PC-3 (cell line): ENCODE results near the gene HIVEP3. TPM values are rescaled to one million over a fixed set of nuclear protein-coding genes. Genes with fewer than 3 reads are reported as not detected.

ENCODE experiments used
- ATAC-seq: fragments of 200-7000 bp; cut with Tn5 transposase; 2 replicates; pipeline ENCODE4 v1.9.1; 2020; ENCODE audit warnings: mild to moderate bottlenecking, moderate library complexity
- BruUV-seq: library from RNA; stranded (reverse); fragments of 400-500 nt; replicated peaks from 2 replicates; lab custom pipeline; 2021; lab: Mats Ljungman, UMichigan
- CTCF ChIA-PET: fragments of 300-600 bp; sonication (Branson Sonifier 250); formaldehyde crosslinking; loops from one replicate; lab custom pipeline; 2022; ENCODE audit warnings: antibody characterized with exemption; lab: Charles Lee
- POLR2A ChIA-PET: fragments of 300-600 bp; sonication (Branson Sonifier 250); formaldehyde crosslinking; loops from one replicate; lab custom pipeline; 2022; ENCODE audit warnings: antibody characterized with exemption; ENCODE audit not compliant: unreplicated experiment; lab: Charles Lee
- DNase-seq: peaks from one replicate; pipeline ENCODE4 v3.0.0-alpha.2; 2015
- H2AFZ ChIP-seq: fragments of 300-600 bp; sonication (generic); 2 replicates; pipeline ENCODE4 v1.6.0; 2016; ENCODE audit warnings: antibody characterized with exemption, low read length
- H3F3A ChIP-seq: fragments of 300-600 bp; sonication (generic); one replicate; pipeline ENCODE4 v1.6.0; 2017; ENCODE audit warnings: antibody characterized with exemption, low read length, control low read depth, mild to moderate bottlenecking; ENCODE audit not compliant: unreplicated experiment
- H3K27ac ChIP-seq: fragments of 300-600 bp; sonication (generic); 2 replicates; pipeline ENCODE4 v1.5.1; 2016; ENCODE audit warnings: mild to moderate bottlenecking, low read length
- H3K27me3 ChIP-seq: fragments of 300-600 bp; sonication (generic); 2 replicates; pipeline ENCODE4 v1.6.1; 2016; ENCODE audit warnings: low read length, mixed read lengths
- H3K36me3 ChIP-seq: fragments of 300-600 bp; sonication (generic); 2 replicates; pipeline ENCODE4 v1.6.1; 2016; ENCODE audit warnings: low read depth, mixed run types, low read length, mixed read lengths
- H3K4me1 ChIP-seq: fragments of 300-600 bp; sonication (generic); 2 replicates; pipeline ENCODE4 v1.5.1; 2016; ENCODE audit warnings: low read length; ENCODE audit not compliant: insufficient read depth
- H3K4me2 ChIP-seq: fragments of 300-600 bp; sonication (generic); 2 replicates; pipeline ENCODE4 v1.6.0; 2016; ENCODE audit warnings: low read length
- H3K4me3 ChIP-seq: fragments of 300-600 bp; sonication (generic); 2 replicates; pipeline ENCODE4 v1.5.1; 2016; ENCODE audit warnings: mild to moderate bottlenecking, low read length, mixed read lengths
- H3K79me2 ChIP-seq: fragments of 300-600 bp; sonication (generic); 2 replicates; pipeline ENCODE4 v1.6.1; 2017; ENCODE audit warnings: low read length, mixed read lengths
- H3K9ac ChIP-seq: fragments of 300-600 bp; sonication (generic); 2 replicates; pipeline ENCODE4 v1.6.0; 2016; ENCODE audit warnings: mild to moderate bottlenecking, low read length
- H3K9me2 ChIP-seq: fragments of 300-600 bp; sonication (generic); replicated peaks from 2 replicates; pipeline ENCODE4 v1.6.1; 2016; ENCODE audit warnings: mixed run types, low read length, mixed read lengths
- H3K9me3 ChIP-seq: fragments of 300-600 bp; sonication (generic); 2 replicates; pipeline ENCODE4 v1.6.1; 2016; ENCODE audit warnings: low read length, mixed read lengths
- H4K20me1 ChIP-seq: fragments of 300-600 bp; sonication (generic); 2 replicates; pipeline ENCODE4 v1.6.1; 2016; ENCODE audit warnings: low read length, mixed read lengths
- EZH2 ChIP-seq: fragments of 300-600 bp; sonication (generic); IDR thresholded peaks from one replicate; pipeline ENCODE4 v1.6.1; 2017; ENCODE audit warnings: antibody characterized with exemption, mild to moderate bottlenecking, low read length; ENCODE audit not compliant: unreplicated experiment
- EZH2phosphoT487 ChIP-seq: fragments of 300-600 bp; sonication (generic); IDR thresholded peaks from 2 replicates; pipeline ENCODE4 v1.6.1; 2018; ENCODE audit warnings: mild to moderate bottlenecking, antibody characterized with exemption, low read length, borderline replicate concordance
- intact Hi-C: fragments of 100-400 bp; cut with micrococcal nuclease; formaldehyde crosslinking; loops from 2 replicates; pipeline ENCODE4 v1.9.0; 2023
- total RNA-seq: library from RNA; depleted of rRNA; stranded (reverse); fragments of >200 nt; gene quantifications from 2 replicates; pipeline ENCODE4 v1.2.3, GENCODE V29; 2014
- TF ChIP-seq, protein P1 (sequence below): fragments of 300-600 bp; sonication (generic); conservative IDR thresholded peaks from 2 replicates; pipeline ENCODE4 v1.5.1; 2017; ENCODE audit warnings: antibody characterized with exemption, low read depth, mild to moderate bottlenecking, low read length

The HIVEP3 gene
- total RNA-seq, 1 experiment from 2014 or later, result 9.8 TPM

- H3K9me2 ChIP-seq, result no peaks in the 10 kb centered on the region
- DNase-seq (no peak), ATAC-seq (no peak)
- H3K79me2 ChIP-seq, result peaks cover 38% of the 10 kb centered on the region
- no peak overlapping the region for H2AFZ ChIP-seq
- H3K4me3 ChIP-seq, result no peak overlapping the region
- no peaks in the 10 kb centered on the region for H4K20me1 ChIP-seq
- intact Hi-C loops, result no loop called here
- no peak overlapping the region for H3K27ac ChIP-seq
- peaks cover 63% of the 10 kb centered on the region for H3K4me1 ChIP-seq
- POLR2A ChIA-PET, result interaction anchor here (0.7 kb wide), 1 partner anchor 101 kb away, joined by 7 read pairs; no protein-coding TSS in a partner anchor
- no peaks in the 10 kb centered on the region for H3K9me3 ChIP-seq
- peaks cover 10% of the 10 kb centered on the region for H3F3A ChIP-seq
- no TSS peak for BruUV-seq
- CTCF ChIA-PET, result no interaction called here
- H3K27me3 ChIP-seq, result no peaks in the 10 kb centered on the region
- no peak overlapping the region for H3K4me2 ChIP-seq
- TF ChIP-seq, protein P1, sequence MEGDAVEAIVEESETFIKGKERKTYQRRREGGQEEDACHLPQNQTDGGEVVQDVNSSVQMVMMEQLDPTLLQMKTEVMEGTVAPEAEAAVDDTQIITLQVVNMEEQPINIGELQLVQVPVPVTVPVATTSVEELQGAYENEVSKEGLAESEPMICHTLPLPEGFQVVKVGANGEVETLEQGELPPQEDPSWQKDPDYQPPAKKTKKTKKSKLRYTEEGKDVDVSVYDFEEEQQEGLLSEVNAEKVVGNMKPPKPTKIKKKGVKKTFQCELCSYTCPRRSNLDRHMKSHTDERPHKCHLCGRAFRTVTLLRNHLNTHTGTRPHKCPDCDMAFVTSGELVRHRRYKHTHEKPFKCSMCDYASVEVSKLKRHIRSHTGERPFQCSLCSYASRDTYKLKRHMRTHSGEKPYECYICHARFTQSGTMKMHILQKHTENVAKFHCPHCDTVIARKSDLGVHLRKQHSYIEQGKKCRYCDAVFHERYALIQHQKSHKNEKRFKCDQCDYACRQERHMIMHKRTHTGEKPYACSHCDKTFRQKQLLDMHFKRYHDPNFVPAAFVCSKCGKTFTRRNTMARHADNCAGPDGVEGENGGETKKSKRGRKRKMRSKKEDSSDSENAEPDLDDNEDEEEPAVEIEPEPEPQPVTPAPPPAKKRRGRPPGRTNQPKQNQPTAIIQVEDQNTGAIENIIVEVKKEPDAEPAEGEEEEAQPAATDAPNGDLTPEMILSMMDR, result no peak
- TF ChIP-seq EZH2 (no peak), EZH2phosphoT487 (no peak)
- H3K9ac ChIP-seq, result no peak overlapping the region
- 0 out of 2 replicates have a peak, but pooled peaks cover 3% of the 10 kb centered on the region for H3K36me3 ChIP-seq
These were observed 52.4 kb downstream of the HIVEP3 start for GRCh38 chr1:41866285-41866684.

DNA sequence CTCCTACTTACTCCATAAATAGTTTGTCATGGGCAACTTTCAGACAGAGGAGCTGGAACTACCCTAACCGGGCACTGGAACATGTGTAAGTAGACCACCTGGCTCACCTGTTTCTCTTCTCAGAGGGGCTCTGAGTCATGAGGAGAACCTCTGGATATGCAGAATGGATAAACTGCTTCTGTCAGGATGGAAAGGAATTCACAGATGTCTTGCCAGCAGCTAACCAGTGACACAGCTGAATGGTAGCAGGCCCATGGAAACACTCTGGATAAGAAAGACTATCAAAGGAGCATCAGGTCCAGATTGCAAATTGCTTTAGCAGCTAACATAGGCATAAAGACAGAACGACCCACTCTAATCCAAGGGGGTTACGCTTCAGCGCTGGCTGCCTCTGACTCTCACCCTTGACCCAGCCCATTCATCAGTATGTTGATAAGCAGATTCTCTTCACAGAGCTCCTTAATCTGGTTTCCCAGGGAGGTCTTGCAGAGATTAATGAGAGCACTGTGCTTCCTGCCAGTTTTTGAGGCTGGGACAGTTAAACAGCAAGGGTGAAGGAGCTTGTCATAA, 54.2 kb downstream of the HIVEP3 start:
- Histone ChIP-seq H3K27ac (no peak overlapping the region), H3K4me3 (no peak overlapping the region), H3K4me2 (no peak overlapping the region), H3K27me3 (no peaks in the 10 kb centered on the region), H3K9me2 (no peaks in the 10 kb centered on the region), H4K20me1 (no peaks in the 10 kb centered on the region), H3K9me3 (no peaks in the 10 kb centered on the region), H2AFZ (no peak overlapping the region), H3K4me1 (peaks cover 63% of the 10 kb centered on the region), H3K9ac (no peak overlapping the region), H3K36me3 (0 out of 2 replicates have a peak, but pooled peaks cover 3% of the 10 kb centered on the region), H3K79me2 (peaks cover 45% of the 10 kb centered on the region), H3F3A (peaks cover 18% of the 10 kb centered on the region)
- no TSS peak for BruUV-seq
- ATAC-seq (no peak), DNase-seq (no peak)
- intact Hi-C loops, result loop anchor here (5.0 kb wide), 3 partner anchors 38 to 173 kb away; partner anchors contain the start of gene HIVEP3
- no peak for TF ChIP-seq EZH2
- POLR2A ChIA-PET, result no interaction called here
- CTCF ChIA-PET, result no interaction called here

DNA sequence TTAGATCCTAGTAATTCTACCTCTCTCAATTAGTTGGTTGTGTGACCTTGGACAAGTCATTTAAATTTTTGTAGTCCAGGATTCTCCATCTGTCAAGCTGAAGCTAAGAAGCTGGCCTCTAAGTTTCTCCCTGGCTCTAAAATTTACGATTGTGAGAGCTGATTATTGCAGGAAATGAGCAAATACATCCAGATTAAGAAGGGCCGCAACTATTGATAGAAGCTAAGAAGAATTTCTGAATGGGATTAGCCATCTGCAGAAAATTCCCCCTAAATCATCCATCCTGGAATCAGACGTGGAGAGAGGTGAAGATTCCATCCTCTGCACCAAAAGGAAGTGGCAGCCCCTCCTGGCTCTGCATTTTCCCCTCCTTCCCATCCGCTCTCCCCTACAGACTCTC, 55.0 kb downstream of the HIVEP3 start:
- peaks cover 18% of the 10 kb centered on the region for H3F3A ChIP-seq
- peak overlapping the region; percentile 87 for H3K9ac ChIP-seq
- no peaks in the 10 kb centered on the region for H3K9me2 ChIP-seq
- POLR2A ChIA-PET, result interaction anchor here (0.6 kb wide), 1 partner anchor 21 kb away, joined by 6 read pairs; no protein-coding TSS in a partner anchor
- H3K27ac ChIP-seq, result peak overlapping the region; percentile 98
- no peak overlapping the region for H2AFZ ChIP-seq
- H3K27me3 ChIP-seq, result no peaks in the 10 kb centered on the region
- CTCF ChIA-PET, result no interaction called here
- BruUV-seq, result no TSS peak
- ATAC-seq, result no peak
- peaks cover 44% of the 10 kb centered on the region for H3K79me2 ChIP-seq
- peak overlapping the region; percentile 85 for H3K4me2 ChIP-seq
- peaks cover 71% of the 10 kb centered on the region for H3K4me1 ChIP-seq
- no peaks in the 10 kb centered on the region for H4K20me1 ChIP-seq
- intact Hi-C loops, result loop anchor here (1.0 to 5.0 kb wide), 5 partner anchors 20 to 174 kb away; partner anchors contain the start of gene HIVEP3
- DNase-seq, result no peak
- 0 out of 2 replicates have a peak, but pooled peaks cover 3% of the 10 kb centered on the region for H3K36me3 ChIP-seq
- H3K4me3 ChIP-seq, result no peak overlapping the region
- no peak for TF ChIP-seq EZH2phosphoT487
- TF ChIP-seq, protein P1, result no peak
- no peak for TF ChIP-seq EZH2
- H3K9me3 ChIP-seq, result no peaks in the 10 kb centered on the region
